SK-N-DZ (cell line): ENCODE measurements around the gene CRYBB2.
"Not testable (repeated sequence)": the region's sequence is repeated elsewhere in the genome, so short reads cannot be mapped to it uniquely, and the experiment has no call there.

Source experiments
- DNase-seq: peaks from one replicate; pipeline ENCODE4 v3.0.0-alpha.2; 2015; ENCODE audit warnings: low spot score
- small RNA-seq, 2 experiments: library from RNA; depleted of rRNA; stranded (forward); fragments of <200 nt; gene quantifications; one replicate each; pipeline ENCODE3, GENCODE V24; 2014

CRYBB2 gene

GRCh38 chr22:25233706-25234105, 14.3 kb downstream of the CRYBB2 start:
- DNase-seq: not testable (repeated sequence)

- DNase-seq: peak; percentile 86
These were observed 16.3 kb downstream of the CRYBB2 start for GRCh38 chr22:25235547-25236290.

DNA sequence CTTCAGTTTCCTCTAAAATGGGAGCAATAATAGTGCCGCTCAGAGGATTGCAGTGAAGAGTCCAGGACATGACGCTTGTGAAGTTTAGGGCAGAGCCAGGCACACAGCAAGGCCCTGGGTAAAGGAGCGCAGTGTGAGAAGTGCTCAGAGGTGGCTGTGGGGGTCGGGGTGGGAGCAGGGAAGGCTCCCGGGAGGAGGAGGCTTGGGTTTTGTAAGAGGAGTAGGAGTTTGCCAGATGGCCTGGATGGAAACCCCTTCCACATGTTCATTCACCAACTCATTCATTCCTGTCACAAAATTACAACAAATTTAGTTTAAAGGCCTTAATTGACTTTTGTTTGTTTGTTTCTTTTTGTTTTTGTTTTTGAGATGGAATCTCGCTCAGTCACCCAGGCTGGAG, 17.0 kb downstream of the CRYBB2 start:
- no peak for DNase-seq

- no peak for DNase-seq
These were observed 18.1 kb downstream of the CRYBB2 start for GRCh38 chr22:25237503-25237902.

DNA sequence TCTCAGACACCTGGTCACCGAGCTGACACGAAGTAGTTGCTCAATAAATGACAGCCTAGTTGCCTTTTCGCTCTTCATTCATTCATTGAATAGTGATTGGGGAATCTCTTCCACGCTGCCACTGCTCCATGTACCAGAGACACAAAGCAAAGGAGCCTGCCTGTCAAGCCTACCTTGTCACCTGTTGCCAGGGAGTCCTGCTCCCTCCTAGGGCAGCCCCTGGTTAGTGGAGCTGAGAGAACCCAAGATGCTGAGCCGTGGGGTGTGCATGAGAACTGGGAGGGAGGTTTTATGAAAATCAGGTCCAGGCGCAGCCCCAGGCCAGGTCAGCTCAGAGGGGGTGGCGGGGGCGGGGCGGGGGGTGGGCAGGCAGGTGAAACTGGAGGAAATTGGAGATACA, 18.6 kb downstream of the CRYBB2 start:
- DNase-seq: not testable (repeated sequence)

DNA sequence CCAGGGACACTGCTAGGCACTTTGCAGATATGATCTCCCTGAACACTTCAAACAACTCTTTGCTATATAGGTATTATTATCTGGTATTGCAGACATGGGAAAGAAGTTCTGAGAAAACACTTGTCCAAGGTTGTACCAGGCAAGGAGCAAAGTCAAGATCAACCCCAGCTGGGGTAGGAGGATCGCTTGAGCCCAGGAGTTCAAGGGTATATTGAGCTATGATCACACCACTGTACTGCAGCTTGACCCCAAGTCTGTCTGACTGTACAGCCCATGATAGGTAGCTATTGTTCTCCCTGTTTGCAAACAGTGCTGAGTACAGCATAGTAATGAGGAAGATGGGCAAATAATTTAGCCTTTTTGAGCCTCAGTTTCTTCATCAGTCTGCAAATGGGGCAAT, 35.7 kb downstream of the CRYBB2 start:
- not testable (repeated sequence) for DNase-seq

GRCh38 chr22:25267567-25267966, 48.1 kb downstream of the CRYBB2 start:
- not testable (repeated sequence) for DNase-seq

DNA sequence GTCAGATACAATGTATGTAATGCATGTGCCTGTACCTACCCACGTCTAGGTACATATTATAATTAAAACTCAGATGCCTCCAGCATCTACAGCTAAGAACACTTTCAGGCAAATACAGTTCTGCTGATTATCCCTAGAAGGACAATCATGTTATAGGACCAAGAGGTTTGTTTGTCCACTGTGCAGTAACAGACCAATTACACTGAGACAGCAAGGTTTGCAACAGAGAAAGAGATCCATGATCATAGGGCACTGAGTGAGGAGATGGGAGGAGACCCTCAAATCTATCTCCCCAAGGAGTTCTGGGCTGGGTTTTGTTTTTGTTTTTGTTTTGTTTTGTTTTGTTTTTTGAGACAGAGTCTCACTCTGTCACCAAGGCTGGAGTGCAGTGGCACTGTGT, 49.5 kb downstream of the CRYBB2 start:
- DNase-seq: not testable (repeated sequence)

DNA sequence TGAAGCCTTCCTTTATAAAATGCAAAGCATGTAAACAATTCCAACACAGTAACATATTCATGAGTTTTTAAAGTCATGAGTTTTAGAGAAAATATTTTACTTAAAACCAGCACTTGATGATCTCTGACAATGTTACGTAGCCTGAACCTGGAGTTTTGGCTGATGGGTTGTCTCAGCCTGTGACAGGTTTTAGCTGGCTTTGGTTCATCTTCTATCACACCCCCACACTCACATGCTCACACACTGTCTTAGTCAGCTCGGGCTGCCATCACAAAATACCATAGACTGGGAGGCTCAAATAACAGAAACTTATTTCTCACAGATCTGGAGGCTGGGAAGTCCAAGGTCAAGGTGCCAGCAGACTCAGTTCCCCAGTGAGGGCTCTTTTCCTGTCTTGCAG, 50.6 kb downstream of the CRYBB2 start:
- DNase-seq: not testable (repeated sequence)

GRCh38 chr22:25273231-25273630, 53.8 kb downstream of the CRYBB2 start:
- not testable (repeated sequence) for DNase-seq

DNA sequence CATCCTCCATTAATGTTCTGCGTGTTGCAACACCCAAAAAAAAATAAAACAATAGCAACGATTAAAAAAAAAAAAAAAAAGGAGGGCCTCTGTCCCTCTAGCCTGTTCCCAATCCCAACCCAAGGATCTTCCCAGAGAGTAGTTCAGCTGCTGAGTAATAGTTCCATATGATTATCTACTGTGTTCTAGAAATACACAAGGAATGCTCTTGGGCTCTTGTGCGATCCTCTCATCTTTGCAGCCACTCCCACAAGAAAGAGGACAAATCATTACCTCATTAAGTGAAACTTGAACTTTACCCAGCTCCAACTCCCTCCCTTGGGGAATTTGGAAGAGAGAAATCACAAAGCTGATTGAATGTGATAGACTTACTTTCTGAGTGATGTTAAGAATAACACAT, 54.5 kb downstream of the CRYBB2 start:
- DNase-seq: not testable (repeated sequence)

DNA sequence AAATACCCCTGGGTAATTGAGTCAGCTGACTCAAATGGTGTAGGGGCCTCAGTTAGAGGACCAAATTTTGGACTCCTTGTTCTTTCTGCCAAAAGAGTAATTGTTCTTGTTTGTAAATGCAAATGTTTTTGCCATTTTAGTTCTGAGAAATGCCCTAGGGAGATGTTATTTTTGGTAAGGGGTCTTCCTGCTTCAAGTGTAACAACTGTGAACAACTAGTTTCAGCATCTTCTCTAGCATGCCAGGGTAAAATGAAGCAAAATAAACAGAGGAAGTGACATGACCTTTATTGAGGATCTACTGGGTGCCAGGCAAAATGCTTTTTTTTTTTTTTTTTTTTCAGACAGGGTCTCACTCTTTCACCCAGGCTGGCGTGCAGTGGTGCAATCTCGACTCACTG, 60.7 kb downstream of the CRYBB2 start:
- not testable (repeated sequence) for DNase-seq

Small RNAs within 50 kb of the gene (small RNA-seq; reads per million reads assigned to genes)
- gene Z99916.2: 0 reads per million in 2 experiments
